NOMO-1 treated with DMSO at 0.1 percent for 48 hours (cell line): ENCODE results near the gene TNFRSF4.

Experiments
- DNase-seq: peaks from one replicate; lab custom pipeline; 2025; ENCODE audit not compliant: unreplicated experiment; lab: John Stamatoyannopoulos, UW

The TNFRSF4 gene

GRCh38 chr1:1219341-1219740 lies 5.4 kb upstream of the TNFRSF4 start:
- DNase-seq = no peak

GRCh38 chr1:1218524-1219200 lies 4.7 kb upstream of the TNFRSF4 start:
- no peak for DNase-seq

- no peak for DNase-seq
These were observed 3.9 kb upstream of the TNFRSF4 start for GRCh38 chr1:1217621-1218523.

GRCh38 chr1:1216770-1217620 lies 3.0 kb upstream of the TNFRSF4 start:
- no peak for DNase-seq

GRCh38 chr1:1215881-1216605 lies 2.1 kb upstream of the TNFRSF4 start:
- DNase-seq = no peak

- no peak for DNase-seq
These were observed 1.2 kb upstream of the TNFRSF4 start for GRCh38 chr1:1215080-1215676.

GRCh38 chr1:1212780-1213344 lies 1.1 kb downstream of the TNFRSF4 start:
- peak; percentile 12 for DNase-seq

- no peak for DNase-seq
These were observed 2.2 kb downstream of the TNFRSF4 start for GRCh38 chr1:1211541-1212441.

GRCh38 chr1:1210726-1211540 lies 3.0 kb downstream of the TNFRSF4 start:
- no peak for DNase-seq

- peak; percentile 27 for DNase-seq
These were observed 5.1 kb downstream of the TNFRSF4 start for GRCh38 chr1:1208713-1209433.

GRCh38 chr1:1207571-1207892 lies 6.4 kb downstream of the TNFRSF4 start:
- no peak for DNase-seq

- DNase-seq = no peak
These were observed 6.9 kb downstream of the TNFRSF4 start for GRCh38 chr1:1206966-1207531.

- DNase-seq = no peak
These were observed 7.5 kb downstream of the TNFRSF4 start, which contains the start of gene TNFRSF18 for GRCh38 chr1:1206376-1206965. Gene TNFRSF18, minus strand, starts transcription at chr1:1206592. Its CDS starts 21 bp downstream, at chr1:1206571.

- DNase-seq = no peak
These were observed 8.1 kb downstream of the TNFRSF4 start for GRCh38 chr1:1205769-1206375.

GRCh38 chr1:1204998-1205768 lies 8.8 kb downstream of the TNFRSF4 start:
- no peak for DNase-seq
